VCaP (cell line): Measurements from ENCODE around the gene YPEL1.

Experiments
- H3K27ac ChIP-seq: fragments of 450-650 bp; 2 replicates; pipeline ENCODE4 v1.5.1; 2017
- TF ChIP-seq, protein P1 (sequence below): fragments of 450-650 bp; conservative IDR thresholded peaks from 2 replicates; pipeline ENCODE4 v1.5.1; 2017; ENCODE audit warnings: mild to moderate bottlenecking, moderate library complexity

Gene YPEL1

DNA sequence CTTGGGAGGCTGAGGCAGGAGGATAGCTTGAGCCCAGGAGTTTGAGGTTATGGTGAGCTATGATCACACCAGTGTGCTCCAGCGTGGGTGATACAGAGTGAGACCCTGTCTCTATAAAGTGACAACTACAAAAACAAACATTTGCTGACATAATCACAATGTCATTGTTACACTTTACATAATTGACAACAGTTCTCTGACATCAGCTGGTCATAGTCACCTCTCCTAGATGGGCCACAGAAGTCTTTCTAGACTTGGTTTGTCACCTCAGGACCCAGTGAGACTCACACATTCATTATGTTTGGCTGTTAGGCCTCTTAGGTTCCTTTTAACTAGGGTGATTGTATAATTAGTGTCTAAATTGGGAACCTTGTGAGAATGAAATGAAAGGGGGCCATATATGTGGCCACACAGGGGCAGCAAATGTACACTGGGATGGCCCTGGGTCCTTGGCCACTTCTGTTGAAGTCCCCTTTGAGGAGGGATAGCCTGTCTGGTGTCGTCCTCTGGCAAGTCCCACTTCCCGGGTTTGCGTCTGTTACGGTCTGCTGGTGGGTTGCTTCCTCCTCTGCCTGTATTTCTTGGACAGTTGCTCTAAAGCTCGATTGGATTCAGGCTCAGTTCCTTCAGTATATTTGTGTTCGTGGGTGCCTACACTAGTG lies 75.6 kb downstream of the YPEL1 start:
- H3K27ac ChIP-seq: no peak overlapping the region
- TF ChIP-seq, protein P1, sequence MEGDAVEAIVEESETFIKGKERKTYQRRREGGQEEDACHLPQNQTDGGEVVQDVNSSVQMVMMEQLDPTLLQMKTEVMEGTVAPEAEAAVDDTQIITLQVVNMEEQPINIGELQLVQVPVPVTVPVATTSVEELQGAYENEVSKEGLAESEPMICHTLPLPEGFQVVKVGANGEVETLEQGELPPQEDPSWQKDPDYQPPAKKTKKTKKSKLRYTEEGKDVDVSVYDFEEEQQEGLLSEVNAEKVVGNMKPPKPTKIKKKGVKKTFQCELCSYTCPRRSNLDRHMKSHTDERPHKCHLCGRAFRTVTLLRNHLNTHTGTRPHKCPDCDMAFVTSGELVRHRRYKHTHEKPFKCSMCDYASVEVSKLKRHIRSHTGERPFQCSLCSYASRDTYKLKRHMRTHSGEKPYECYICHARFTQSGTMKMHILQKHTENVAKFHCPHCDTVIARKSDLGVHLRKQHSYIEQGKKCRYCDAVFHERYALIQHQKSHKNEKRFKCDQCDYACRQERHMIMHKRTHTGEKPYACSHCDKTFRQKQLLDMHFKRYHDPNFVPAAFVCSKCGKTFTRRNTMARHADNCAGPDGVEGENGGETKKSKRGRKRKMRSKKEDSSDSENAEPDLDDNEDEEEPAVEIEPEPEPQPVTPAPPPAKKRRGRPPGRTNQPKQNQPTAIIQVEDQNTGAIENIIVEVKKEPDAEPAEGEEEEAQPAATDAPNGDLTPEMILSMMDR: no peak

DNA sequence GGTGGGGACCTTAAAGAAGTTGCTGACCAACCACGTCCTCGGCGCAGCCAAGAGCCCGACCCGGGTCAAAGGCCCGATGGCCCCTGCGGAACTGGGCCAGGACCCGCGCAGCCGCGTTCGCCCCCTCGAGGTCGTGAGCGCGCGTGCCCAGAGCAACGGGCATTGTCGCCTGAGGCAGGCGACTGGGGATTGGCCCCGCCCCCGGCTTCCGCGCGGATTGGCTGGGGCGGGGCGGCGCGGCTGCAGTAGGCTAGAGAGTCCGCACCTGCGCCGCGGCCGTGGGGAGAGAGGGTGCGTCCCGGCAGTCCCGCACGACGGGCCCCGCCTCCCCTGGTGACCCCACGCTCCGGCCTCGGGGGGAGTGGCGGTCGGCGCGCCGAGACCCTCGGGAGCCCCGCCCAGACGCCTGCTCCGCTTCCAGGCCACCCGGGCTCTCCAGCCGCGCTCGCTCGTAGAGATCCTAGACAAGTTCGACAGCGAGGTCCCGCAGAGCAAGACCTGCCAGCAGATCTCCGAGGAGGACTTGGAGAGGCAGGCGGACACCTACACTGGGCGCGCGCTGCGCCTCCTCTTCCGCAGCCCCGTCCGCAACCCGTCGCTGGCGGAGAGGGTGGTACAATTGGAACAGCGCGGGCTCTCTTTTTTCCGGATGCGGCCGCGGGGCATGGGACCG lies 78.1 kb downstream of the YPEL1 start:
- peak overlapping the region; percentile 80 for H3K27ac ChIP-seq
- TF ChIP-seq, protein P1: peak; percentile 56

DNA sequence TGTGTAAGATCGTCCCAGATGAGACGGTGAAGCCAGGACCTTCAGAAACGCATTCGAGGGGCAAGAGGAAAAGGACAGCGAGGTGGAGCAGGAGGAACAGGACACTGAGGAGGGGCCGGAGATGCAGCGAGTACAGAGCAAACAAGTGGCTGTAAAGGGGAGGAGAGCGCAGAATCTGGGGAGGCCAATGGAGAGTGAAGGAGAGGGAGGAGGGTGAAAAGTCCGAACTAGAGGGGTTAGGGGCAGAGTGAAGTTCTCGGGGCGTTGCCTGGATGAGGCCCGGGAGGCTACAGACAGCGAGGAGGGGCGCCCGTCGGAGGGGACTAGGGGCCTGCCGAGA lies 78.6 kb downstream of the YPEL1 start:
- TF ChIP-seq, protein P1: no peak

GRCh38 chr22:21652547-21653545 lies 82.7 kb downstream of the YPEL1 start:
- H3K27ac ChIP-seq: peak overlapping the region; percentile 68; the same call in 1 of the 2 replicates
- TF ChIP-seq, protein P1: no peak

More for the DNA sequence above, 78.6 kb downstream of the YPEL1 start:
- peak overlapping the region; percentile 80 for H3K27ac ChIP-seq

GRCh38 chr22:21652010-21652546 lies 83.5 kb downstream of the YPEL1 start:
- TF ChIP-seq, protein P1: no peak
- peak overlapping the region; percentile 68; the same call in 1 of the 2 replicates for H3K27ac ChIP-seq

DNA sequence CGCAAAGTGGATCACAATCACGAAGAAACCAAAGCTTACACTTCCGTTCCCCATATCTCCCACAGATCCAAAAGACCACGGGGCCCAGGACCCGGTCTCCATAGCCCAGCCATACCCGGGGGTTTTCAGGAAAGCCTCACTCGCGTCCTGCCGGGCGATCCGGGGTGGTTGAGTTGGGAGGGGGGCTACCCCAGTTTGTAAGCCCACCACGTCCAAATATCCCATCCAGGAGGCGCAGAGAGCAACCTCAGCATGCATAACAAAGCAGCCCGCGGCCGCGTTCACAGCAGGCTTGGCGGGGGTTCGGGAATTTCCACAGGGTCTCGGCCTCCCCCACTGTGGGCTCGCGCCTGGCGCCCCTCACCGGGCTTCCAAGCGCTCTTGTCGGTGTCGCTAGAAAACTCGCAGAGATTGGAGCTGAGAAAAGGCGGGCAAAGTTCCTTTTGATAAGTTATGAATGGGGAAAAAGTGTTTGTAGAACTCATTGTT lies 84.0 kb downstream of the YPEL1 start:
- peak overlapping the region; percentile 68; the same call in 1 of the 2 replicates for H3K27ac ChIP-seq
- TF ChIP-seq, protein P1: no peak
